ENCODE data around the gene ABCC4.

ABCC4 gene

DNA sequence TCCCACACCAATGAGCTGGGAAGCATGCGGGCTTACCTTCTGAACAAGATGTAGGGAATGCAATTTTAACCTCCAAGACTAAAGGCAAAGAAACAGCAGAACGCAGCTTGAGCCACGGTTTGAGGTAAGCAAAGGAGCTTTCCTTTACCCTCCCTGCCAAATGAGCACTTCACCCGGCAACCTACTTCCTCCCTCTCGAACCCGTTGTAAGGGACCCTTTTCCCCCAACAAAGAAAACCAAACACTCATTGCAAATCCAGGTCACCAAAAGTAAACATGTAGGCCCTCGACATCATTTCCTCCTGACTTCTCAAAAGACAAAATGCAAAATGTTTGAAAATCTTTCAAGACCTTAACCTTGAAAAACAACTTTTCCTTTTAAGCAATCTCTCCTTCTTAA lies 65.3 kb downstream of the ABCC4 start:
- no peaks in the 10 kb centered on the region for H3K27me3 ChIP-seq
- H3K4me1 ChIP-seq, result peaks cover 14% of the 10 kb centered on the region
- H3K4me3 ChIP-seq (ENCODE audit: low read depth, low read length), result no peak overlapping the region
- no peaks in the 10 kb centered on the region for H3K36me3 ChIP-seq
- TF ChIP-seq, protein P1, sequence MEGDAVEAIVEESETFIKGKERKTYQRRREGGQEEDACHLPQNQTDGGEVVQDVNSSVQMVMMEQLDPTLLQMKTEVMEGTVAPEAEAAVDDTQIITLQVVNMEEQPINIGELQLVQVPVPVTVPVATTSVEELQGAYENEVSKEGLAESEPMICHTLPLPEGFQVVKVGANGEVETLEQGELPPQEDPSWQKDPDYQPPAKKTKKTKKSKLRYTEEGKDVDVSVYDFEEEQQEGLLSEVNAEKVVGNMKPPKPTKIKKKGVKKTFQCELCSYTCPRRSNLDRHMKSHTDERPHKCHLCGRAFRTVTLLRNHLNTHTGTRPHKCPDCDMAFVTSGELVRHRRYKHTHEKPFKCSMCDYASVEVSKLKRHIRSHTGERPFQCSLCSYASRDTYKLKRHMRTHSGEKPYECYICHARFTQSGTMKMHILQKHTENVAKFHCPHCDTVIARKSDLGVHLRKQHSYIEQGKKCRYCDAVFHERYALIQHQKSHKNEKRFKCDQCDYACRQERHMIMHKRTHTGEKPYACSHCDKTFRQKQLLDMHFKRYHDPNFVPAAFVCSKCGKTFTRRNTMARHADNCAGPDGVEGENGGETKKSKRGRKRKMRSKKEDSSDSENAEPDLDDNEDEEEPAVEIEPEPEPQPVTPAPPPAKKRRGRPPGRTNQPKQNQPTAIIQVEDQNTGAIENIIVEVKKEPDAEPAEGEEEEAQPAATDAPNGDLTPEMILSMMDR (IDR thresholded peaks at IDR 0.05; ENCODE audit: low read depth, low read length), result no peak
- H3K9me3 ChIP-seq, result no peaks in the 10 kb centered on the region; the same call in 1 of the 2 replicates
- DNase-seq, result no peak

DNA sequence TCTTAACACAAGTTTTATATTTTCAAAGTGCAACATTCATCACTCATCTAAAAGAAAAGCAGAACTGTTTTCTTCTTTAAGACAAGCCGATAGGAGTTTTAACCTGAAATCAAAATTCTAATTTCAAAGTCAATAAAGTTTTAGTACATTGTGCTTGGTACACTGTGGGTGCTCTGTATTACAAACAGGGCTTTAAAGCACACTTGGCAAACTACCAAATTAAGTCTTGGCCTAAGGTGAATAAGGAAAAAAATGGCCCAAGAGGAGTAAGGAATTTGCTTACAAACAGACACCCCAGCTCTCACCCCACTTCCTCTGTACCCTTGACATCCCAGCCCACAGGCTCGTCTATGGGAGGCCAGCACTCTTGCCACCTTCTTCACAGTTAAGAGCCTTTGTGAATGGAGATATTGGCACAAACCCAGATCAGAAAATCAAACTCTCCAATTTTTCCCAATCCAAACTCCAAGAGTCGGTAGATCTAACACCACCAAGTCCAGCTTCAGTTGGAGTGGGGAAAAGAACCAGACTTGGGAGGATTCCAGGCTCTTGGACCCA lies 66.0 kb downstream of the ABCC4 start:
- H3K36me3 ChIP-seq, result no peaks in the 10 kb centered on the region
- TF ChIP-seq, protein P1 (IDR thresholded peaks at IDR 0.05; ENCODE audit: low read depth, low read length), result no peak

DNA sequence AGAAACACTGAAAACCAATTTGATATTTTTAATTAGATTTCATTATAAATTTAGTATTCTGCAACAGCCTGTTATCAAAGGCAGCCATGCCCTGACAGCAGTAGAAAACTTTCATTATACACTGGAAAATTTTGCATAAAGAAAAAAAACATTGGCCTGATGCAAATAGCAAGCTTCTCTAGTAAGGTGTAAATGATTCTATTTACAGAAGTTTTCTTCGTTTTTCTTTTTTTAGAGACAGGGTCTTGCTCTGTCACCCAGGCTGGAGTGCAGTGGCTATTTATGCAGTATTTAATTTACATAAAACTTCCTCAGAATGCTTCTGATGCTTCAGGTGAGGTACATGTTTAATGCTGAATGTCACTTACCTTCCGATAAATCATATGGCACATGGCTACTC lies 67.0 kb downstream of the ABCC4 start:
- no peak for DNase-seq
- no peaks in the 10 kb centered on the region for H3K27me3 ChIP-seq
- TF ChIP-seq, protein P1 (IDR thresholded peaks at IDR 0.05; ENCODE audit: low read depth, low read length), result no peak
- H3K36me3 ChIP-seq, result no peaks in the 10 kb centered on the region
- peaks cover 14% of the 10 kb centered on the region for H3K4me1 ChIP-seq
- H3K9me3 ChIP-seq, result no peaks in the 10 kb centered on the region; the same call in 1 of the 2 replicates
- H3K4me3 ChIP-seq (ENCODE audit: low read depth, low read length), result no peak overlapping the region

More for the DNA sequence above, 66.0 kb downstream of the ABCC4 start:
- no peak overlapping the region for H3K4me3 ChIP-seq (ENCODE audit: low read depth, low read length)
- no peak for DNase-seq
- H3K9me3 ChIP-seq, result no peaks in the 10 kb centered on the region; the same call in 1 of the 2 replicates
- no peaks in the 10 kb centered on the region for H3K27me3 ChIP-seq
- H3K4me1 ChIP-seq, result peaks cover 14% of the 10 kb centered on the region

DNA sequence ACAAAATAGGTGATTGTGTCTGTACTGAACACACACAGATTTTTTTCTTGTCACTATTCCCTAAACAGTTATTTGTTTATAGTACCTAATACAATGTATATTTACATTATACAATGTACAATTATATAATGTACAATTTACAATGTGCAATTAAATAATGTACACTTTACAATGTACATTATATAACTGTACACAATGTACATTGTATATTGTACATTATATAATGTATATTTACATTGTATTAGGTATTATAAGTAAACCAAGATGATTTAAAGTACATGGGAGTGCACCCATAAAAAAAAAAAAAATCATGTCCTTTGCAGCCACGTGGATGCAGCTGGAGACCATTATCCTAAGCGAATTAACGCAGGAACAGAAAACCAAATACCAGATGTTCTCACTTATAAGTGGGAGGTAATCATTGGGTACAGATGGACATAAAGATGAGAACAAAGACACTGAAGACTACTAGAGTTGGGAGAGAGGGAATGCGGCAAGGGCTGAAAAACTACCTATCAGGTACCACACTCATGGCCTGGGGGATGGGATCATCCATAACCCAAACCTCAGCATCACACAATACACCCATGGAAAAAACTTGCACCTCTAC lies 68.1 kb downstream of the ABCC4 start:
- DNase-seq, result no peak
- Histone ChIP-seq H3K36me3 (no peaks in the 10 kb centered on the region), H3K4me1 (peaks cover 14% of the 10 kb centered on the region), H3K4me3 (ENCODE audit: low read depth, low read length) (no peak overlapping the region), H3K27me3 (no peaks in the 10 kb centered on the region), H3K9me3 (no peaks in the 10 kb centered on the region; the same call in 1 of the 2 replicates)
- TF ChIP-seq, protein P1 (IDR thresholded peaks at IDR 0.05; ENCODE audit: low read depth, low read length), result no peak

DNA sequence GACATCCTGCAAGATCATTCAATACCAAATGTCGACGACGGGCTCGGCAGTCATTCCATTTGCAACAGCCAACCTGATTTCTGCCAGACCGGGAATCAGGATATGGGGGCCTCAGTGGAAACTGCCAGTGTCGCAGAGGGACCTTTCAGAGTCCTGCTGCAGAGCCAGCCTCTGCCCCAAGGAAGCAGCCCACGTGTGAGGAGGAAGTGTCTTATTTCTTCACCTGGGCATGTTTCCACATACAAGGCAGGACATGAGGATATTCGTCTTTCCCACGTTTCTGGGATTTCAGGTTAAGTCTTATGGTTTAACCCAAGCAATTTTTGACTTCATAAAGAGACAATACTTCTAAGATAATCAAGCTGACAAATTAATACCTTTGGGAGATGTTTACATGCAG lies 69.9 kb downstream of the ABCC4 start:
- no peaks in the 10 kb centered on the region; the same call in 1 of the 2 replicates for H3K9me3 ChIP-seq
- TF ChIP-seq, protein P1 (IDR thresholded peaks at IDR 0.05; ENCODE audit: low read depth, low read length), result no peak
- DNase-seq, result no peak
- H3K27me3 ChIP-seq, result no peaks in the 10 kb centered on the region
- no peak overlapping the region for H3K4me3 ChIP-seq (ENCODE audit: low read depth, low read length)
- peaks cover 14% of the 10 kb centered on the region for H3K4me1 ChIP-seq
- no peaks in the 10 kb centered on the region for H3K36me3 ChIP-seq

DNA sequence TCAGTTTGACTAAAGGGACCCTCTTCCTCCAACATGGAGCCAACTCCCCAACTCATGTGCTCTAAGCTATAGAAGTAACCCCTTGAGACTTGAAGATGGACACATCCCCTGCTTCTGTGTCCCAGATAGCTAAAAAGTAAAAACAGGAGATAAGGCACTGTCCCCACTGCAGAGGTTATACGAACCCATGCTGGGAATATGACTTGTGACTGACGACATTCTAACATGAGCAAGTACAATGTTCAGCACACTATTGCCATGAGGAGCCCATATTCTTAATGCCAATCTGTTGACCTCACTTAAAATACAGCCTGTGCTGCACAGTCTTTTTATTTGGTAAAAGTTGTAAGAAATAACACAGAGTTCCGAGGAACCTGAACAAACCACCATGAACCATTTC lies 71.4 kb downstream of the ABCC4 start:
- H3K36me3 ChIP-seq, result no peaks in the 10 kb centered on the region
- no peaks in the 10 kb centered on the region for H3K27me3 ChIP-seq
- H3K4me1 ChIP-seq, result peaks cover 8% of the 10 kb centered on the region
- no peak for DNase-seq
- TF ChIP-seq, protein P1 (IDR thresholded peaks at IDR 0.05; ENCODE audit: low read depth, low read length), result no peak
- no peaks in the 10 kb centered on the region for H3K9me3 ChIP-seq
- no peak overlapping the region for H3K4me3 ChIP-seq (ENCODE audit: low read depth, low read length)

Data from BE2C (cell line).